Trophoblast cell (in vitro differentiated cells and primary cell): Measurements from ENCODE around the gene ZBED5. TPM values are rescaled to one million over a fixed set of nuclear protein-coding genes. Genes with fewer than 3 reads are reported as not detected.

ENCODE experiments used
- DNase-seq, 2 donors: peaks; one replicate each; pipeline ENCODE4 v3.0.0-alpha.2; 2016
- H2AFZ ChIP-seq: 2 replicates; pipeline ENCODE4 v1.6.1; 2013; ENCODE audit warnings: low read length, moderate library complexity, mild to moderate bottlenecking; ENCODE audit not compliant: insufficient read depth, poor library complexity
- H2AK5ac ChIP-seq: 2 replicates; pipeline ENCODE4 v1.6.1; 2013; ENCODE audit warnings: mild to moderate bottlenecking, low read length
- H2BK120ac ChIP-seq: 2 replicates; pipeline ENCODE4 v1.6.1; 2013; ENCODE audit warnings: low read length, mild to moderate bottlenecking, moderate library complexity; ENCODE audit not compliant: insufficient read depth, poor library complexity
- H2BK12ac ChIP-seq: 2 replicates; pipeline ENCODE4 v1.6.1; 2013; ENCODE audit warnings: mild to moderate bottlenecking, low read length, moderate library complexity
- H2BK5ac ChIP-seq: 2 replicates; pipeline ENCODE4 v1.6.1; 2013; ENCODE audit warnings: low read length, low read depth, moderate library complexity, mild to moderate bottlenecking; ENCODE audit not compliant: poor library complexity
- H3K14ac ChIP-seq: 2 replicates; pipeline ENCODE4 v1.6.1; 2013; ENCODE audit warnings: mild to moderate bottlenecking, low read length
- H3K18ac ChIP-seq: 2 replicates; pipeline ENCODE4 v1.6.1; 2013; ENCODE audit warnings: mild to moderate bottlenecking, low read length
- H3K23ac ChIP-seq: 2 replicates; pipeline ENCODE4 v1.6.1; 2013; ENCODE audit warnings: low read length
- H3K27ac ChIP-seq: 2 replicates; pipeline ENCODE4 v1.5.1; 2013; ENCODE audit warnings: low read depth, mild to moderate bottlenecking, inconsistent platforms, low read length, moderate library complexity
- H3K27me3 ChIP-seq: 2 replicates; pipeline ENCODE4 v1.6.1; 2013; ENCODE audit warnings: inconsistent platforms, mild to moderate bottlenecking, low read length, moderate library complexity; ENCODE audit not compliant: insufficient read depth
- H3K36me3 ChIP-seq, 2 experiments: 1 replicate in 1 of 2; 2 replicates in 1 of 2; pipeline ENCODE4 v1.6.1; 2013; ENCODE audit warnings: low read length in 2 of 2, mild to moderate bottlenecking in 2 of 2, moderate library complexity in 1 of 2; ENCODE audit not compliant: insufficient read depth in 2 of 2, control insufficient read depth in 1 of 2
- H3K4ac ChIP-seq: 2 replicates; pipeline ENCODE4 v1.6.1; 2013; ENCODE audit warnings: low read depth, mild to moderate bottlenecking, low read length, moderate library complexity
- H3K4me1 ChIP-seq, 2 experiments: 1 replicate in 1 of 2; 2 replicates in 1 of 2; pipeline ENCODE4 v1.6.1; 2013; ENCODE audit warnings: low read length in 2 of 2, mild to moderate bottlenecking in 2 of 2, moderate library complexity in 1 of 2; ENCODE audit not compliant: insufficient read depth in 2 of 2, control insufficient read depth in 1 of 2
- H3K4me2 ChIP-seq: 2 replicates; pipeline ENCODE4 v1.6.1; 2013; ENCODE audit warnings: inconsistent platforms, mild to moderate bottlenecking, low read length, moderate library complexity
- H3K4me3 ChIP-seq: 2 replicates; pipeline ENCODE4 v1.5.1; 2013; ENCODE audit warnings: mild to moderate bottlenecking, low read depth, low read length, inconsistent platforms
- H3K79me1 ChIP-seq: one replicate; pipeline ENCODE4 v1.6.1; 2013; ENCODE audit warnings: low read length
- H3K79me2 ChIP-seq: 2 replicates; pipeline ENCODE4 v1.6.1; 2013; ENCODE audit warnings: low read length, mild to moderate bottlenecking; ENCODE audit not compliant: control insufficient read depth, insufficient read depth, poor library complexity
- H3K9ac ChIP-seq: 2 replicates; pipeline ENCODE4 v1.6.1; 2013; ENCODE audit warnings: mild to moderate bottlenecking, low read length
- H3K9me3 ChIP-seq: 2 replicates; pipeline ENCODE4 v1.6.1; 2013; ENCODE audit warnings: low read depth, mild to moderate bottlenecking, control low read depth, inconsistent platforms, low read length; ENCODE audit not compliant: insufficient read depth
- H4K12ac ChIP-seq: 2 replicates; pipeline ENCODE4 v1.6.1; 2013; ENCODE audit warnings: low read depth, mild to moderate bottlenecking, low read length, moderate library complexity
- H4K8ac ChIP-seq: 2 replicates; pipeline ENCODE4 v1.6.1; 2013; ENCODE audit warnings: low read depth, mild to moderate bottlenecking, low read length, moderate library complexity
- H4K91ac ChIP-seq: one replicate; pipeline ENCODE4 v1.6.1; 2013; ENCODE audit warnings: low read depth, mild to moderate bottlenecking, low read length, moderate library complexity
- WGBS: extraction: QIAGEN DNeasy Blood & Tissue Kit; methylation state at CpG from one replicate; pipeline ENCODE4 v1.1.7; 2013; ENCODE audit warnings: missing lambda C conversion rate; ENCODE audit not compliant: insufficient read length, insufficient coverage; ENCODE audit errors: extremely low coverage; 5-methylcytosine and 5-hydroxymethylcytosine counted together
- polyA plus RNA-seq: library from polyadenylated mRNA; stranded (reverse); fragments of 200-250 nt; gene quantifications from 2 replicates; pipeline ENCODE4 v1.2.3, GENCODE V29; 2013

The ZBED5 gene
- polyA plus RNA-seq: 22.2 and 22.5 TPM in 2 replicates

DNA sequence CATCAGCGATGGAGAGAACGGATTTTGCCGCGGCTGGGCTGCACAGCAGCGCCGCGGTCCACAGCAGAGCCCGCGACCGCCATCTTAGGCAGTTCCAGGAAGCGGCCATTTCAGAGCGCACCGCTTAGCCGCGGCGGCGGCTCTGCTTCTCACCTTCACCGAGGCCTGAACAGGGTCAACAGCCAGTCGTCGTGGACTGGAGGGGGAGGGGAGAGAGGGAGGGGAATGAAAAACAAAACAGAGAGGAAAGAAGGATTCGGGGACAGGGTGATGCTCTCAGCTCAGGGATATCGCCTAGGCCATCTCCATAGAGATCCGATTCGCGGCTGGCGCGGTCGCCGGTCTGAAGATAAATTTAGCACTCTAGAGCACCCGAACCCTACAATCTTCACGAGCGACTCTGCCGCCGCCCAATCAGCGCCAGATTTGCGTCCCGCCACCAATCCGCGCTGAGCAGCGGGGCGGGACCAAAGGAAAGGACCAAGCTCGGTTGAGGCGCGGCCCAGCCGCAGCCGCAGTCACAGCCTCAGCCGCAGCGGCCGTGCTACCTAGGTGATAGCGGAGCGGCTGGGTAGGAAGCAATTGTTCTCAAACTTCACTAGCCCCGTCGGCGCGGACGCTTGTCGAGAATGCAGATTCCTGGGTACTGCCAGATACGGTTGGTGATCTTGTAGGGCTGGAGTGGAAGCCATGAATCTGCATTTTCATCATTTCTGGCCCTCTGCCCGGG is at the start of gene ZBED5:
TSS of gene ZBED5 (minus strand) at position 345 of the 730 bp plus-strand sequence. CDS start 3,108 bp downstream, outside the sequence.
- peak within 1 kb of the TSS; percentile 20 for H2BK12ac ChIP-seq
- peak within 1 kb of the TSS; percentile 77 for H2AFZ ChIP-seq
- peak within 1 kb of the TSS; percentile 94 for H3K4me3 ChIP-seq
- H4K8ac ChIP-seq: peak within 1 kb of the TSS; percentile 91
- no peaks in the 10 kb centered on the region for H3K27me3 ChIP-seq
- peaks cover 8% of the 10 kb centered on the region for H3K79me2 ChIP-seq
- DNase-seq: peak; percentile 97 to 99
- WGBS: no CpG with 5 or more reads among the region's 59 CpGs
- peak within 1 kb of the TSS; percentile 91 for H3K9ac ChIP-seq
- H4K91ac ChIP-seq: peak within 1 kb of the TSS; percentile 85
- H3K4me1 ChIP-seq: no peaks in the 10 kb centered on the region
- peaks cover 16% of the 10 kb centered on the region for H3K79me1 ChIP-seq
- H3K14ac ChIP-seq: peak within 1 kb of the TSS; percentile 93
- H3K18ac ChIP-seq: peak within 1 kb of the TSS; percentile 66
- H3K4ac ChIP-seq: peak within 1 kb of the TSS; percentile 90
- H3K36me3 ChIP-seq: peaks cover 0 to 12% of the 10 kb centered on the region in 2 experiments
- peak within 1 kb of the TSS; percentile 83 for H2BK5ac ChIP-seq
- H3K23ac ChIP-seq: no peak within 1 kb of the TSS
- H3K9me3 ChIP-seq: no peaks in the 10 kb centered on the region
- peak within 1 kb of the TSS; percentile 20 for H4K12ac ChIP-seq
- H2AK5ac ChIP-seq: peak within 1 kb of the TSS; percentile 64
- H3K4me2 ChIP-seq: peak within 1 kb of the TSS; percentile 91
- H2BK120ac ChIP-seq: peak within 1 kb of the TSS; percentile 74
- peak within 1 kb of the TSS; percentile 90 for H3K27ac ChIP-seq

- Histone ChIP-seq H3K4ac (no peak overlapping the region), H3K27me3 (no peaks in the 10 kb centered on the region), H4K8ac (no peak overlapping the region), H2AFZ (no peak overlapping the region), H4K12ac (no peak overlapping the region), H3K4me2 (no peak overlapping the region), H3K4me1 (peaks cover 0 to 3% of the 10 kb centered on the region in 2 experiments), H3K79me2 (no peaks in the 10 kb centered on the region), H3K9ac (no peak overlapping the region), H3K9me3 (no peaks in the 10 kb centered on the region), H2BK120ac (no peak overlapping the region), H3K4me3 (no peak overlapping the region), H4K91ac (no peak overlapping the region), H3K14ac (no peak overlapping the region), H3K79me1 (no peaks in the 10 kb centered on the region), H3K27ac (no peak overlapping the region), H2BK12ac (no peak overlapping the region), H3K36me3 (no peaks in the 10 kb centered on the region), H3K18ac (no peak overlapping the region), H2BK5ac (no peak overlapping the region), H2AK5ac (no peak overlapping the region), H3K23ac (no peak overlapping the region)
- DNase-seq: peak in 1 of 2 donors; percentile 41
- no CpG with 5 or more reads among the region's 2 CpGs for WGBS
Measured at GRCh38 chr11:10906521-10906920, 48.7 kb upstream of the ZBED5 start.

GRCh38 chr11:10902301-10903063 is 44.6 kb upstream of the ZBED5 start:
- Histone ChIP-seq H3K79me1 (peaks cover 16% of the 10 kb centered on the region), H3K4ac (no peak overlapping the region), H3K23ac (no peak overlapping the region), H3K9me3 (no peaks in the 10 kb centered on the region), H4K8ac (no peak overlapping the region), H3K4me2 (no peak overlapping the region), H2BK5ac (no peak overlapping the region), H3K4me1 (peaks cover 18% of the 10 kb centered on the region in 2 experiments), H4K12ac (no peak overlapping the region), H2AFZ (no peak overlapping the region), H2AK5ac (no peak overlapping the region), H3K9ac (no peak overlapping the region), H3K36me3 (no peaks in the 10 kb centered on the region), H2BK12ac (no peak overlapping the region), H3K27ac (no peak overlapping the region), H2BK120ac (no peak overlapping the region), H3K4me3 (no peak overlapping the region), H3K79me2 (no peaks in the 10 kb centered on the region), H3K18ac (no peak overlapping the region), H3K27me3 (no peaks in the 10 kb centered on the region), H4K91ac (no peak overlapping the region), H3K14ac (no peak overlapping the region)
- WGBS: no CpG with 5 or more reads among the region's 9 CpGs
- DNase-seq: no peak

DNA sequence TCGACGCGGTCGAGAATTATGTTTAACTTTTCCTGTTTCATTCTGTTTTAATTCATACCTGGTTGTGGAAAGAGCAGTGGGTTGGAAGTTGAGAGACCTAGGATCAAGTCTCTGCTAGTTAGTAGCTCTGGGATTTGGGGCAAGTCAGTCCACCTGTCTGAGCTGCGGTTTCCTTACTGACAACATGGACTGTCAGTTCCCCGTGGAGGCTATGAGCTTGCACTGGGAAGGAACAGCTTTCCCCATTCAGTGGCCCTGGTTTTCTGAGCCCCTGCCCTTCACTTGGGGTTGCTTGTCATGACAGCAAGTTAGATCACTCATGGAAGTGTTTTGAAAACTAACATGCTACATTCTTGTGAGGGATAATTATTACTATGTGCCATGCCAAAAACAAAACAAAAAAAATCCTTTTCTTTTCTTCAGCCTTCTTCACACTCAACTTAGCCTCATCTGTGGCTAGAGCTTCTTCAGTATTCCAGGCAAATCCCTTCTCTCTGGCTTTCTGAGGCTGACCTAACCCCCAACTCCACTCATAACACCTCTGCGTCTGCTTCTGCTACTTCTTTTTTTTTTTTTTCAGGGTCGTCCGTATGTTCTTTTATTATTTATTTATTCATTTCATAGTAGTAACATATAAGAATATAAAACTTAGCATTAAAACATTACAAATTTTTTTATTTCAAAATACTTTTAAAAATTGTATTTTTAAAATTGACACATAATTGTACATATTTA is 43.0 kb upstream of the ZBED5 start:
- H4K8ac ChIP-seq: no peak overlapping the region
- peak overlapping the region; percentile 25 for H2BK12ac ChIP-seq
- peak overlapping the region; percentile 90 for H3K27ac ChIP-seq
- no peaks in the 10 kb centered on the region for H3K27me3 ChIP-seq
- no peak overlapping the region for H3K4ac ChIP-seq
- no peaks in the 10 kb centered on the region for H3K36me3 ChIP-seq
- no peak overlapping the region for H3K4me3 ChIP-seq
- H3K14ac ChIP-seq: no peak overlapping the region
- no peak for DNase-seq
- peaks cover 16% of the 10 kb centered on the region for H3K79me1 ChIP-seq
- no peak overlapping the region for H2AFZ ChIP-seq
- H3K23ac ChIP-seq: no peak overlapping the region
- WGBS: no CpG with 5 or more reads among the region's 9 CpGs
- peak overlapping the region; percentile 37 for H2BK5ac ChIP-seq
- no peak overlapping the region for H4K12ac ChIP-seq
- no peak overlapping the region for H2BK120ac ChIP-seq
- no peak overlapping the region for H3K18ac ChIP-seq
- no peaks in the 10 kb centered on the region for H3K9me3 ChIP-seq
- H3K4me1 ChIP-seq: peaks cover 18% of the 10 kb centered on the region in 2 experiments
- no peak overlapping the region for H2AK5ac ChIP-seq
- H3K9ac ChIP-seq: no peak overlapping the region
- no peaks in the 10 kb centered on the region for H3K79me2 ChIP-seq
- peak overlapping the region; percentile 45 for H4K91ac ChIP-seq
- H3K4me2 ChIP-seq: no peak overlapping the region
